HG02981 (cell line): ENCODE data around the gene NPBWR2.

ENCODE experiments used
- ATAC-seq: cut with Tn5 transposase; IDR thresholded peaks from one replicate; pipeline ENCODE4 v1.9.1; 2021; ENCODE audit warnings: mild to moderate bottlenecking, moderate library complexity; ENCODE audit not compliant: unreplicated experiment

Gene NPBWR2, protein sequence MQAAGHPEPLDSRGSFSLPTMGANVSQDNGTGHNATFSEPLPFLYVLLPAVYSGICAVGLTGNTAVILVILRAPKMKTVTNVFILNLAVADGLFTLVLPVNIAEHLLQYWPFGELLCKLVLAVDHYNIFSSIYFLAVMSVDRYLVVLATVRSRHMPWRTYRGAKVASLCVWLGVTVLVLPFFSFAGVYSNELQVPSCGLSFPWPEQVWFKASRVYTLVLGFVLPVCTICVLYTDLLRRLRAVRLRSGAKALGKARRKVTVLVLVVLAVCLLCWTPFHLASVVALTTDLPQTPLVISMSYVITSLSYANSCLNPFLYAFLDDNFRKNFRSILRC

DNA sequence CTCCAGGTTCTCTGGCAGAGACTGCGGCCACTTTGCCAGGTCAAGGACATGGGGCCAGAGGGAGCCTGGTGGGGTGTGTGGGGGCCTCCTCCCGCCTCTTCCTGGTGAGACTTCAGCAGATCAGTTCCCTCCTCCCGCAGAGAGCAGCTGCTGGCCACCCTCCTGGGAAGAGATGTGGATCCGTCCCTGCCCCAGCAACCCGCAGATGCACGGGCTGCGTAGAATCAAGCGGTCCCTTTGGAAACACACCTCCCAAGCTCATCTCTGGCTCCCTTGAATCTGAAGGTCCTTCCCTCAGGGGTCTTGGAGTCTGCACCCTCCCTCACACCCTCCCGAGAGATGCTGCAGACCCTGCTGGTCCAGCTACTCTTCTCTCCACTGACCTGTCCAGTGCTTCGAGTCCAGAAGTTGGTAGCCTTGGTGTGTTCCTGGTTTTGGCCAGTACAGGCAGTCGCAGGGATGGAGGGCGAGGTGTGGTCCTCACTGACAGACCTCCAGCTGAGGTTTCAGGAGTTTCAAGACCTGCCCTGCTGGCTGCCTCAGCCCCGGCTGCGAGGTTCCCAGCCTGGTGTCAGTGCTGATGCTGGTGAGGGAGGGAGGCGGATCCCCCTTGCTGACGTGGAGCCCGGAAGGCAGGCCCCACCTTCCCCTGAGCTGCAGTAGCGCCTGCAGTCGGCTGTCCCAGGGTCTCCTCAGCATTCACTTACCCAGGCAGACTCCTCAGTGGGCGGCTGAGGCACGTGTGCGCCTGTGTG lies at the start of gene NPBWR2:
Gene NPBWR2, minus strand, starts transcription at position 585 of the 755 bp plus-strand sequence. CDS start 734 bp downstream, outside the sequence.
- no peak for ATAC-seq

DNA sequence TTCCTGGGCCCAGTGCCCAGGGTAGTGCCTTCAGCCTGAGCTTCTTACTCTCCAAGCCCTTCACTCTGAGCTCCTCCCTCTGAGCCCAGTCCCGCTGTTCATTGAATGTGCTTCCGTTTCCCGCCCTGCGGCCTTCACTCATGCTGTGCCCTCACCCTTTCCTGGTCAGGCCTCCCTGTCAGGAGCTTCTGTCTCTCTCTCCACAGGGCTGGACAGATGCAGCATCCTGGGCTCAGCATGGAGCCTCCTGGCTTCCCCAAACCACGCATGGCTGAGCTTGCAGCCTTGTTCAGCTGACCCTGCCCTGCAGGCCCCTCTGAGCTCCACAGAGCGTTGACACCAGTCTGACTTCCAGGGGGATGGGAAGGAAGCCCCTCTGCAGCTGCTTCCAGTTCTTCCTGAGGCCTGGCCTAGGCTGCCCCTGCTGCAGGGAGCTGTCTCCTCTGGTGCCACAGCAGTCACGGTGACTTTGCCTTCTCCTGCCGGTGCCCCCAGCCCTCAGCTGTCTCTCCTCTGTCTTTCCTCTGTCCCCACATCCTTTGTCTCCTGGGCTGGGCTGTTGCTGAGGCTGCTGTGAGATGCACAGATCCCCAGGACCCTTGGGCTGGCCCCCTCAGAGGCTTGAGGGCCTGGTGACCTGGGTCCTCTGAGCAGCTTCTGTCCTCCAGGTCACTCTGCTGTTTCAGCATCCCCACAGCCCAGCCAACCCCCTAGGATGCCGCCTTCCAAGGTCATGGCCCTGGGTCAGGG lies 48.9 kb upstream of the NPBWR2 start:
- no peak for ATAC-seq

DNA sequence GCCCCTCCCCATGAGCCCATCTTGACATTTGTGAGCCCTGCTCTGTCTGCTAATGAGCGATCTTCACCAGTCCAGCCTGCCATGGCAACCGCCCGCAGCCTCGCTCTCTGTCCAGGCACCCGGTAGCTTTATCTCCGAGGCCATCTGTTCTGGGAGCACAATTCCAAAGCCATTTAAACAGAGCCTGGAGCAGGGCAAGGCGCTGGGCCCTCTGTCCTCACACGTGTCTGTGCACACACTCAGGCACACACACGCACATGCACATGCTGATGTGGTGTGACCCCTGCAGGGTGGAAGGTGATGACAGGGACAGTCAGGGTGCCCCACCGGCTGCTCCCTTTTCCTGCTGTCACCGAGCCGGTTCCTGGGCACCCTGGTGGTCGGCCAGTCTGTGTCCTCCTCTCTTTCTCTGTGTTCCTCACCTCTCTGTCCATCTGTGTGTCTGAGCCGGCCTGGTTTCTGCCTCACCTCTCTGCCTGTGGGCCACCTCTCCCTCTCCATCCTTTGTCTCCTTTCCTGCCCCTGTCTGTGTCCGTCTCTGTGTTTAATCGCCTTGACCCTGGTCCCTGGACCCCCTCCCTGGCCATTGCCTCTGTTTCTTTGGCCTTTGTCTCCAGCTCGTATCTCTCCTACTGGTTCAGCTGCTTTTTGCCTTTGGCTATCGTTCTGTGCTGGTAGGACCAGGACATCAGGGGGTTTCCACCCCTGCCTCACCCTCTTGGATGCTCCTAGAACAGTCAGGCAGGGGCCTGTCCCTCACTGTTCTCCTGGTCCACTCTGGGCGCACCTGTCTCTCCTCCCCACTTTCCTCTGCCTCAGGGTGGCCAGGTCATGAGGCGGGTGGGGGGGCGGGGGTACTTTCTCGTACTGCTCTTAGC lies 48.1 kb upstream of the NPBWR2 start:
- ATAC-seq: no peak

DNA sequence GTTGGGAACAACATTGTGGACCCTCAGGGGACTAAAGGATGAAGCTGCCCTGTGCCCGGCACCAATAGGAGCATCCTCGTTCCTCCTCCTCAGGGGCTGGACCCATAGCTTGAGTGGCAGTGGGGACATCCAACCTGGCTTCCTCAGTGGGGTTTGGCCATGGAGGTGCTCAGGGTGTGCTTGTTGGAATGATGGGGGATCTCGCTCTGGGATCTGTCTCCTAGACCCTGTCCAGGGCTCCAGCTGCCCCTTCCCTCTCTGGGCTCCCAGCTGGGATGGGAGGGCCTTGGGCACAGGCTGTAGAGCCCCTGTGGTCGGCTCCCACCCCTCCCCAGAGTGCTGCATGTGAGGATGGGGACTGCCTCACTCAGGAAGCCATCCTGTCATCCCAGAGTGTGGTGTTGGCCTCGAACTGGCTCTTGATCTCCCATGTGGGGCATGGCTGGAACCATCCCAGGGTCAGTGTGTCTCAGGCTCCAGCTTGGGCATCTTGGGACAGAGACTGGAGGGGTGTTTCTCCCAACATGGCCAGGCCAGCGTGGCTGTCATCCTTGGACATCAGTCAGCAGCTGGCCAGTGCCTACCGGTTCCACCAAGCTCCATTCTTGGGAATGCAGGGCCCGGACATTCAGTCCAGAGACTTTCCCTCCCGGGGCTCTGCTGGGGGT lies 47.4 kb upstream of the NPBWR2 start:
- ATAC-seq: no peak

DNA sequence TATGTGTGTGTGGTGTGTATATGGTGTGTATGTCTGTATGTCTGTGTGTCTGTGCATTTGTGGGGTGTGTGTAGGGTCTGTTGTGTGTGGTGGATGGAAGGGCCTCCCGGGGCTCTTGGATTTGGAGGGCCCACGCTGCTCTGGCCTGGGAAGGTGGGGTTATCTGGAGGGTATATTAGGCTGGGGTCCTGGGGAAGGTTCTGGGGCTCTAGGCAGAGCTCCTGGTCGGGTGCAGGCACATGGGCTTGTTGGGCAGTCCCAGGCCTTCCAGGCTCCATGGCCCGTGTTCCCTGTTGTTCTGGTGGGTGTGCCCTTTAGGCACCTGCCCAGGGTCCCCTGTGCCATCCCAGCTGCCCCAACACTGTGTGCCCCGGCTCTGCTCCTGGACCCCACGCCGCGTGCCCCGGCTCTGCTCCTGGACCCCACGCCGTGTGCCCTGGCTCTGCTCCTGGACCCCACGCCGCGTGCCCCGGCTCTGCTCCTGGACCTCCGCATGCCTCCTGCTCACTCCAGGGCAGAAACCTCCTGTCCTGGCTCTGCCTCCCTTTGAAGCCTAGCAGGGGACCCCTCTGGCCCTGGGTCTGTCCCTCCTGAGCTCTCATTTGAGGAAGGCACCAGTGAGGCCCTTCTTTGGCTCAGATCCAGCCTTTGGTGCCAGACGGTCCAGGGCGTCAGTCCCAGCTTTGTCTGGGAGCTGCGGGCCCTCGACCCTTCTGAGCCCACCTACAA lies 46.7 kb upstream of the NPBWR2 start:
- no peak for ATAC-seq

DNA sequence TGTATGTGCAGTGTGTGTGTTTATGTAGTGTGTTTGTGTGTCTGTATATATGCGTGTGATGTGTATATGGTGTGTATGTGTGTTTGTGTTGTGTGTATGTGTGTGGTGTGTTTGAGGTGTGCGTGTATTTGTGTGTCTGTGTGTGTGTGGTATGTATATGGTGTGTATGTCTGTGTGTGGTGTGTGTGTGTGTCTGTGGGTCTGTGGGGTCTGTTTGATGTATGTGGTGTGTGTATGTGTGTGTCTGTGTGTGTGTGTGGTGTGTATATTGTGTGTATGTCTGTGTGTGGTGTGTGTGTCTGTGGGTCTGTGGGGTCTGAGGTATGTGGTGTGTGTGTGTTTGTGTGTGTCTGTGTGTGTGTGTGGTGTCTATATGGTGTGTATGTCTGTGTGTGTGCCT lies 46.0 kb upstream of the NPBWR2 start:
- no peak for ATAC-seq

DNA sequence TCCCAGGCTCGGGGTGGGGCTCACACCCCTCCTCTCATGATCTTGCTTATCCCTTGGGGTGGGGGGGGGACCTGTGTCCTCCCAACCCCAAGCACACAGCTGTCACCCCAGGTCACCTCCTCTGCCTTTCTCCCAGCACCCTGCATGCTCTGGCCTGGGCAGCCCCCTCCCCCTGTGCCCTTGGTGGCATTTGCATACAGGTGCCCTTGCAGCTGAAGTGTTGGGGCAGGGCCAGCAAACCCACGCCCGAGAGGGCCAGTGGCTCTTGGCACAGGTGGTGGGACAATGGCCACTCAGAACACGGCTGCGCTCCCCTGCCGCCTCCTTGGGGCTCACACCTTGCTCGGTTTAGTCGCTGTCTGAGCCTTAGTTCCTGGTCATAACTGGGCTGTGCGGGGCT lies 45.5 kb upstream of the NPBWR2 start:
- no peak for ATAC-seq

DNA sequence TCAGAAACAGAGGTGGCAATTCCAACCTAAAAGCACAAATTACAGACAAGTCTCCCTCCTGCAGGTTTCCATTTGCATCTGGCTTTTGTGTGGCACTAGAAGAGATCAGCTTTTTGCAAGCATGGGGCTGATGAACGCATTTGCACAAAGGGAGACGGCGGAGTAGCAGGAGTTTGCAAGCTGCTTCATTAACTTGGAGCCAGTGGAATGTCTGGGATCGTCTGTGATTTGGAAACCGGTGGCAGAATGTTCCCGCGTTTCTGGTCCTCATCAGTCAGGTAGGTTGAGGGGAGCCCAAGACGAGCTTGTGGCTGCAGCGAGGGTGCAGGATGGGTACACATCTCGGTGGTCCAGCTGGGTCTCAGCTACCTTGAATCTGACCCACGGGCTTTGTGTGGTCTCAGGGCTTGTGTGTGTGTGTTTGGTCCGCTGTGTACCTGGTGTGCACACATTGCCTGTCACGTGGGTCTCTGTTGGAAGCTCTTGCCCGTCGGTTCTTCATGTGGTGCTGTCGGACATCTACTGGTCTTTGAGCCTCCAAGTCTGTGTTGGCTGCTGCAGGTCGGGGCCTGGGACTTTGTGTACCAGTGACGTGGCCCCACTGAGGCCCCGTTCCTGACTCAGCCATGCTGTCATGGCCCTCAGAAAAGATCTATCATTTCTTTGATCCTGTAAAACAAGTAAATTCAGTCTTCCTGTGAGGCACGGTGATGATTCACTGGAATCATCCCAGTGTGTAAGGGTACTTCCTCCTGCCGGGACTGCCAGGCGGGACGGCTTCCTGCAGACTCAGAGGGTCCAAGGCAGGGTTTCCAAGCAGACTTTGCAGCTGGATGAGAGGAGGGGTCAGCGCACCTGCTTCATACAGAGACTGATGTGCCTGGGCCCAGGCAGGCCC lies 44.5 kb upstream of the NPBWR2 start:
- ATAC-seq: no peak

DNA sequence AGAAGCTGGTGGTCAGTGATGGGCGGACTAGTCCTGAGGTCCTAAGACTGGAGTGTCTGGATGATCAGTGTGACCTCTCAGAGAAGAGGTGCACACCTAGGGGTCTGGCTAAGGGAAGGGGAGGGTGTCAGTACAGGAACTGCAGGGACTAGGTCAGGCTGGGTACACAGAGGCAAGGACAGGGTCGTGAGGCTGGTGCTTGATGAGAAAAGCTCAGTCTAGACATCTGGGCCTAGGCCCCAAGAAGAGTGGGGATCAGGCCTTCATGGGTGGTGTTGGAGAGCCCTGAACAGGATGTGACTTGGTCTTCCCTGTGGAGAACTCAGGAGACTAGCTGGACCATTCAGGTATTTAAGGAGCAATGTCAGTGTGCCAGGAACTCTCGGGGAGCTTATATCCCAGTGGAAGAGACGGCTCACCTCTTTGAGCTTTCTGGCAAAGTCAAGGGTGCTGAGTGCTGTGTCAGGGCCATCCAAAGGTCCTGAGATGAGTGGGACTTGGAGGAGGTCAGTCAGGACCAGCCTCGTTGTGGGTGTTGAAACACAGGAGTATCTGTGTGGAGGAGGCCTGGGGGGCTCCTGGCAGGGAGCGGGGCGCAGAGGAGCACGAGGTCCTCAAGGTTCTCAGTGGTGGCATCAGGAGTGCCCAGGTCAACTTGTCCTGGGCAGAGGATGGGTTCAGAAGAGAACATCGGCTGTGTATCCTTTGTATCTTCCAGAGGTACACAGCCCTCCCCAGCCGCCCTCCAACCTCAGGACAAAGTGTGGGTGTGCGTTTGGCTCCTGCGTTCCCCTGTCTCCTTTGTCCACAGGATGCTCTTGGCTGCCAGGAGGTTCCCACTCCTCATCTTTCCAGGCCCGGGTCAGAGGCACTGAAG lies 43.6 kb upstream of the NPBWR2 start:
- ATAC-seq: no peak

DNA sequence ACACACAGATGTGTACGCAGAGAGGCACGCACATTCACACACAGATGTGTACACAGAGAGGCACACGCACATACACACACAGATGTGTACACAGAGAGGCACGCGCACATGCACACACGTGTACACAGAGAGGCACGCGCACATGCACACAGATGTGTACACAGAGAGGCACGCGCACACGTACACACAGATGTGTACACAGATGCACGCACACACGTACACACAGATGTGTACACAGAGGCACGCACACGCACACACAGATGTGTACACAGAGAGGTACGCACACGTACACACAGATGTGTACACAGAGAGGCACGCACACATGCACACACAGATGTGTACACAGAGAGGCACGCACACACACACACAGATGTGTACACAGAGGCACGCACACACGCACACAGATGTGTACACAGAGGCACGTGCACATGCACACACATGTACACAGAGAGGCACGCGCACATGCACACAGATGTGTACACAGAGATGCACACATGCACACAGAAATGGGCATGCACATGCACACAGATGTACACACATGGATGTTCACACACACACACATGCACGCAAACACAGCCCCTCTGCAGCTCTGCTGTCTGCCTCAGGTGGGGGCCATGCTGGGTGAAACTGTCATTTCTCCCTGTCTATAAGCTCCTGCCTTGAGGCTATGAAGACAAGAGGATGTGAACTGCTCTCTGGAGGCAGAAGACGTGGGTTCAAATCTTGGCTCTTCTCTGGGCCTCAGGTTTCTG lies 42.6 kb upstream of the NPBWR2 start:
- no peak for ATAC-seq

DNA sequence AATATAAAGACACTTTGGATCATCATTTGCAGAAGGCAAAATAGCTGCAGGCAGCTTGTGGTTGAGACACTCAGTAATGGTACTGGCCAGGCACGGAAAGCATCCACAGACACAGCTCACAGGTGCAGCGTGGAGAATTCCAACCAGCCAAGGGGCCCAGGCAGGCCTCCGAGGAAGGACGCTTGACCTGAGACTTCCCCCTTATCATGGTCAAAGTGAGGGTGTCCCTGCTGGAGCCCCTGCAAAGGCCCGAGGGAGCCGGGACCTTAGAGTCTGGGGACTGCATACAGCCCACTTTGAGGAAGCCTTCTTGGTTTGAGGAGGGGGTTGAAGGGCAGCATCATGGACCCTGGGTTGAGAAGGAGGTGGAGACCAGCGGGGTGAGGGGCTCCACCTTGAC lies 41.8 kb upstream of the NPBWR2 start:
- no peak for ATAC-seq

DNA sequence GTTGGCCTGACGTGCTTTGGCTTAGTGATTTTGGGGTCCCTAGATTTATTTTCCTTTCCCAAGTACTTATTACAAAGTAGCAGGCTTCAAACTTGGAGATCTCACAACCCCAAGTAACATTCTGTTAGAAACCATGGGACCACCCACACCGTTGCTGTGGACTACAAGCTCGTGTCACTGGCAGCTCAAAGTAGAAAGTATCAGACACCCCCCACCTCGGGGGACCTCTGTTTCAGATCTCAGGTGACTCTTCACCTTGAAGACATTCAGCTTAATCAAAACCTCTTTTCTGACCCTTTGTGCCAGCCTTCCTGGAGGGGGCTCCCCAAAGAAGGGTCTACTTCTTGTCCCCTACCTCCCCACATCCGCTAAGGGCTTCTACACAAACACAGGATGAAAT lies 41.2 kb upstream of the NPBWR2 start:
- no peak for ATAC-seq

DNA sequence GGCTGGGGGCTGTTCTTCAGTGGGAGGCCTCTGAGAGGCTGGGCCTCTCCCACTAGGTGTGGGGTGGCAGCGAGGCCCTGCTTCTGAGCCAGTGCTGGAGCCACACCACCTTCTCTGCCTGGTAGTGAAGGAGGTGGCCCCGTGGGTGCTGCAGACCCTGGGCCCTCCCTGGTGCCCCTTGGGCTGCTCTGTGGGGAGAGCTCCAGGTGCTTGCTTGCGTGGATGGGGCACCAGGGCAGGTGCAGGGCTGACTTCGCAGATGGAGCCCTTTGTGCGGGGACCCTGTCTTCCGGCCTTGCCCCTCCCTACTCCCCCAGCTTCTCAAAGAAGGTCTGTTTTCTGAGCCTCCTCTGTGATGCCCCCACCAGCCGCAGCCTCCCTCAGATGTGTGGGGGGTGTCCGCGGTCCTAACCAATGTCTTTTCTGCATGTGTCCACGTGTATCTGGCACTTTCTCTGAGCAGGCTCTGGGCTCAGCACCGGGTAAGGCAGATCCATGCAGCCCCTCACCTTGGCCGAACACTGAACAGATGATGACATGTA lies 39.6 kb upstream of the NPBWR2 start:
- ATAC-seq: no peak

DNA sequence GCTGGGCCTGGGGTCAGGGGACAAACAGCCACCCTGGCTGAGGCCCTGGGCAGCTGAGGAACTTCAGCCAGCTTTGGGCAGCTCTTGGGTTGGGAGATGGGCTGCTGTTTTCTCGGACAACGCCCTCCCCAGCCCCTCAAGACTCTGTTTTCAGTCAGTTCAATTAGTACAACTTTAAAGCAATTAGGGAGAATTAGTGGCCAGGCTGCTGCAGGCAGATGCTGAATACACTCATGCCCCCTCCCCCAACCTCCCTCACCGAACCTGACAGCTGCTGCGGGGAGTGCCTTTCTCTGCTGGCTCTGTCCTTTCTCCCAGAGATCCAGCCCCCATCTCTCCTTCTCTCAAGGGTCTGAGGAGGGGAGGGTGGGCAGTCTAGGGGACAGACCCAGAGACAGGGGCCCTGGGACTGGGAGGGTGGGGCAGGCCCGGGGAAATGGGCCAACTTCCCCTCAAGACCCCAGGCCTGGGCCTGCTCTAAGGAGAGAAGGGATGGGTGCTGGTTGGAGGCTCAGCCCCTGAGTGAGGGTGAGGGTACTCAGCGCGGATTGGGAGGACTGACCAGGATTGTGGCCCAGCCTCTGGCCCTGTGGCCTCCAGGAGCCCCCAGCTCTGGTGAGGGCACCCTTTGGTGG lies 39.1 kb upstream of the NPBWR2 start:
- no peak for ATAC-seq

DNA sequence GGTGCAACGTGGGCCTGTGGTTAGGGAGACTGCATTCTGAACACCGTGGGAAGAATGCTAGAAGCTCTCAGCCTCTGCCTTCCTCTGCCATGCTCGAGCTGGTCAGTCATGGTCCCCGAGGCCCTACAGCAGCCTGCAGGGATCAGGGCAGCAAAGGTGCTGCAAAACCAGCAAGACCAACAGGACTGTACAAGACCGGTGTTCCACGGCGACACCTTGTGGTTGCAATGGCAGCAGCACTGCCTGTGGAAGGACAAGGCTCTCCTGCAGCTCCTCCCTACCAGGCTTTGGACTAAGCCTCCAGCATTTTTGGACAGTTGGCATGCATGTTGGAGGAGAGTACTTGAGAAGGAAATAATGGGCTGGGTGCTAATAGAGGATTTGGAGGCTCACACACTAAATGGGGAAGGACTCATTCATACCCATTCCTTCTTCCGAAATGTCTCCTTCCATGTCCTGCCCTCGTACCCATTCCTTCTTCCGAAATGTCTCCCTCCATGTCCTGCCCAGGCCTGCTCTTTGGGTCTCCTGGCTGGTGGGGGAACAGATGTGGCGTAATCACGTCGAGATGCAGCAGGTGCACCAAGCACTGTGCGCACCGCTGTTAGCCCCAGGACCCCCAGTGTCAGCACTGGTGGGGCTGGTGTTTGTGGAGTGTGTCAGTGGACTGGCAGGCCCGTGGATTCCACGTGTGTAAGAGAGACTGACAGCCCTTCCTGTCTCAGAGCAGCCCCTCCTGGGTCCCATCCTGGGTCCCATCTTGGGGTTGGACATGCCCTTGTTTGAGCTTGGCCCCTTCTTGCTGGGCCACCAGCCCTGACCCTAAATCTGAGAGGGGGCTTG lies 38.3 kb upstream of the NPBWR2 start:
- ATAC-seq: no peak
